Endothelial cell of umbilical vein (primary cell): ENCODE measurements around the gene SERGEF. TPM values are rescaled to one million over a fixed set of nuclear protein-coding genes. Genes with fewer than 3 reads are reported as not detected.

Source experiments
- BruUV-seq: library from RNA; stranded (reverse); fragments of 400-500 nt; replicated peaks from 2 replicates; lab custom pipeline; 2021; lab: Mats Ljungman, UMichigan
- CTCF ChIA-PET: fragments of 300-600, 350-600 bp; sonication (Branson Sonifier 250); formaldehyde crosslinking; loops from one replicate; lab custom pipeline; 2021; ENCODE audit warnings: antibody characterized with exemption, inconsistent platforms; lab: Charles Lee
- POLR2A ChIA-PET: fragments of 300-600, 350-600 bp; sonication (Branson Sonifier 250); formaldehyde crosslinking; loops from one replicate; lab custom pipeline; 2021; ENCODE audit warnings: antibody characterized with exemption, inconsistent platforms; lab: Charles Lee
- DNase-seq: peaks from one replicate; pipeline ENCODE4 v3.0.0-alpha.2; 2011; ENCODE audit warnings: low read depth, low spot score
- FAIRE-seq: peaks from 2 replicates; lab custom pipeline; 2011; peaks lifted over from hg19 to GRCh38; lab: Jason Lieb, UNC
- H2AFZ ChIP-seq: 2 replicates; pipeline ENCODE4 v1.6.0; 2012; ENCODE audit warnings: low read depth, low read length, control low read depth, inconsistent platforms
- H3K27ac ChIP-seq: 2 replicates; pipeline ENCODE4 v1.5.1; 2011; ENCODE audit warnings: low read depth, mild to moderate bottlenecking, control low read depth, low read length, moderate library complexity; ENCODE audit not compliant: insufficient read depth
- H3K27me3 ChIP-seq, 2 experiments: 2 replicates each; pipeline versions ENCODE4 v1.6.0 to v1.6.1; 2011; ENCODE audit warnings: low read length in 2 of 2, mixed read lengths in 1 of 2; ENCODE audit not compliant: control insufficient read depth in 2 of 2, insufficient read depth in 2 of 2
- H3K36me3 ChIP-seq, 2 experiments: 2 replicates in 1 of 2; 3 replicates in 1 of 2; pipeline ENCODE4 v1.5.1; 2011; ENCODE audit warnings: low read length in 2 of 2, mild to moderate bottlenecking in 1 of 2, moderate library complexity in 1 of 2; ENCODE audit not compliant: control insufficient read depth in 2 of 2, insufficient read depth in 2 of 2; ENCODE audit errors: extremely low read depth in 1 of 2
- H3K4me1 ChIP-seq: 3 replicates; pipeline ENCODE4 v1.5.1; 2011; ENCODE audit warnings: mild to moderate bottlenecking, low read length; ENCODE audit not compliant: control insufficient read depth, insufficient read depth; ENCODE audit errors: extremely low read depth
- H3K4me2 ChIP-seq: 2 replicates; pipeline ENCODE4 v1.6.1; 2011; ENCODE audit warnings: low read length, control low read depth, mixed read lengths; ENCODE audit not compliant: insufficient read depth
- H3K4me3 ChIP-seq, 3 experiments: fragments of 200-600 bp in 1 of 3; sonication (generic), shearing (Covaris generic) in 1 of 3; replicated peaks in 1 of 3; 2 replicates each; pipeline ENCODE4 v1.5.1; 2011 to 2016; ENCODE audit warnings: control low read depth in 3 of 3, low read length in 3 of 3, mild to moderate bottlenecking in 2 of 3, inconsistent platforms in 1 of 3, low read depth in 1 of 3, moderate library complexity in 1 of 3; ENCODE audit not compliant: insufficient read depth in 1 of 3
- H3K79me2 ChIP-seq: 2 replicates; pipeline ENCODE4 v1.6.0; 2012; ENCODE audit warnings: low read length, inconsistent platforms; ENCODE audit not compliant: control insufficient read depth, insufficient read depth
- H3K9ac ChIP-seq: replicated peaks from 2 replicates; pipeline ENCODE3; 2011; ENCODE audit warnings: low read length, control low read depth; ENCODE audit not compliant: insufficient read depth; ENCODE audit errors: extremely low read depth
- H3K9me1 ChIP-seq: replicated peaks from 3 replicates; pipeline ENCODE4 v1.6.0; 2011; ENCODE audit warnings: mild to moderate bottlenecking, low read length; ENCODE audit not compliant: control insufficient read depth, insufficient read depth; ENCODE audit errors: extremely low read depth
- H3K9me3 ChIP-seq: replicated peaks from 2 replicates; pipeline ENCODE4 v1.5.1; 2012; ENCODE audit warnings: low read length, inconsistent platforms; ENCODE audit not compliant: control insufficient read depth, insufficient read depth
- H4K20me1 ChIP-seq: replicated peaks from 2 replicates; pipeline ENCODE3; 2011; ENCODE audit warnings: mild to moderate bottlenecking, low read length; ENCODE audit not compliant: control insufficient read depth, insufficient read depth; ENCODE audit errors: extremely low read depth
- CTCF ChIP-seq, 2 donors: IDR thresholded peaks; 1 replicate in 1 of 2; 2 replicates in 1 of 2; pipeline ENCODE4 v1.5.1; 2011; ENCODE audit warnings: low read length in 2 of 2, mild to moderate bottlenecking in 2 of 2, moderate library complexity in 2 of 2, control low read depth in 1 of 2, inconsistent platforms in 1 of 2, low read depth in 1 of 2; ENCODE audit not compliant: insufficient read depth in 1 of 2; ENCODE audit errors: extremely low read depth in 1 of 2
- EZH2 ChIP-seq: IDR thresholded peaks from 2 replicates; pipeline ENCODE4 v1.6.1; 2012; ENCODE audit warnings: borderline replicate concordance, low read depth, mild to moderate bottlenecking, moderate library complexity, low read length, inconsistent platforms; ENCODE audit not compliant: severe bottlenecking
- FOS ChIP-seq: IDR thresholded peaks from 2 replicates; pipeline ENCODE4 v1.6.1; 2011; ENCODE audit warnings: mild to moderate bottlenecking, low read length, moderate library complexity, borderline replicate concordance; ENCODE audit not compliant: insufficient read depth
- GATA2 ChIP-seq: IDR thresholded peaks from 2 replicates; pipeline ENCODE4 v1.7.0; 2011; ENCODE audit warnings: low read depth, mild to moderate bottlenecking, moderate library complexity, mixed read lengths, low read length; ENCODE audit not compliant: insufficient read length, insufficient read depth
- JUN ChIP-seq: IDR thresholded peaks from 2 replicates; pipeline ENCODE4 v1.6.1; 2011; ENCODE audit warnings: borderline replicate concordance, low read depth; ENCODE audit not compliant: insufficient read length, insufficient read depth
- MAX ChIP-seq: IDR thresholded peaks from 2 replicates; pipeline ENCODE4 v1.6.1; 2011; ENCODE audit not compliant: insufficient read depth, insufficient read length
- MYC ChIP-seq: IDR thresholded peaks from one replicate; pipeline ENCODE4 v1.6.1; 2011; ENCODE audit warnings: mild to moderate bottlenecking, low read depth, low read length
- POLR2A ChIP-seq: IDR thresholded peaks from 2 replicates; pipeline ENCODE4 v1.6.1; 2012; ENCODE audit warnings: low read depth, mild to moderate bottlenecking, control low read depth, low read length
- POLR2AphosphoS5 ChIP-seq: IDR thresholded peaks from 2 replicates; pipeline ENCODE4 v1.6.1; 2012; ENCODE audit warnings: low read depth, mild to moderate bottlenecking, control low read depth, low read length, moderate library complexity; ENCODE audit not compliant: insufficient read depth
- dilution Hi-C: fragments of 300-500 bp; cut with MboI; formaldehyde crosslinking; loops from one replicate; pipeline ENCODE4 v1.15.0; 2019; ENCODE audit warnings: low sequenced_read_pairs; ENCODE audit not compliant: extremely low pct_ligation_motif_present
- intact Hi-C: fragments of 100-400 bp; cut with micrococcal nuclease; formaldehyde crosslinking; loops from one replicate; pipeline ENCODE4 v1.10.0; 2022
- polyA plus RNA-seq, 4 experiments: library from polyadenylated mRNA; depleted of rRNA in 3 of 4; stranded (reverse) in 3 of 4; unstranded in 1 of 4; fragments of >200 nt; gene quantifications; 2 replicates each; pipeline versions ENCODE4 v1.2.1 to v1.2.3, GENCODE V29; 2011 to 2012; ENCODE audit warnings: missing spikeins in 1 of 4
- total RNA-seq: library from RNA; stranded (reverse); gene quantifications from 2 replicates; pipeline ENCODE4 v1.2.3, GENCODE V29; 2021

SERGEF gene
- total and polyA plus RNA-seq, 2 donors (not counting 3 experiments of a cell fraction or from before 2014, with no cell fraction given): 8.7 to 16.7 TPM

- intact Hi-C loops: no loop called here
- Histone ChIP-seq H3K27ac (no peak overlapping the region), H3K79me2 (no peaks in the 10 kb centered on the region), H3K9me3 (no peaks in the 10 kb centered on the region), H3K36me3 (no peaks in the 10 kb centered on the region), H3K4me1 (no peaks in the 10 kb centered on the region), H3K27me3 (no peaks in the 10 kb centered on the region), H3K9ac (no peak overlapping the region), H3K4me2 (no peak overlapping the region), H2AFZ (no peak overlapping the region), H3K9me1 (no peaks in the 10 kb centered on the region), H3K4me3 (no peak overlapping the region), H4K20me1 (no peaks in the 10 kb centered on the region)
- ChIA-PET POLR2A (no interaction called here), CTCF (interaction anchor here (1.1 to 4.0 kb wide), 5 partner anchors 35 to 227 kb away, joined by 4 to 19 read pairs (median 9); no protein-coding TSS in a partner anchor)
- DNase-seq (no peak), FAIRE-seq (no peak)
- no TSS peak for BruUV-seq
- dilution Hi-C loops: no loop called here
- TF ChIP-seq MYC (no peak), EZH2 (no peak), FOS (no peak), POLR2A (no peak), POLR2AphosphoS5 (no peak), GATA2 (no peak), CTCF (IDR thresholded peaks at IDR 0.05; ENCODE audit: extremely low read depth in 1 of 2, insufficient read depth in 1 of 2, low read depth in 1 of 2, low read length in 2 of 2) (no peak), MAX (no peak), JUN (no peak)
Measured at GRCh38 chr11:17766073-17766359, 246.8 kb downstream of the SERGEF start.
